GM21576 (cell line): Measurements from ENCODE around the gene C12orf57.

Experiments used
- ATAC-seq: cut with Tn5 transposase; IDR thresholded peaks from one replicate; pipeline ENCODE4 v1.9.1; 2021; ENCODE audit warnings: mild to moderate bottlenecking, moderate library complexity; ENCODE audit not compliant: unreplicated experiment

C12orf57 gene

DNA sequence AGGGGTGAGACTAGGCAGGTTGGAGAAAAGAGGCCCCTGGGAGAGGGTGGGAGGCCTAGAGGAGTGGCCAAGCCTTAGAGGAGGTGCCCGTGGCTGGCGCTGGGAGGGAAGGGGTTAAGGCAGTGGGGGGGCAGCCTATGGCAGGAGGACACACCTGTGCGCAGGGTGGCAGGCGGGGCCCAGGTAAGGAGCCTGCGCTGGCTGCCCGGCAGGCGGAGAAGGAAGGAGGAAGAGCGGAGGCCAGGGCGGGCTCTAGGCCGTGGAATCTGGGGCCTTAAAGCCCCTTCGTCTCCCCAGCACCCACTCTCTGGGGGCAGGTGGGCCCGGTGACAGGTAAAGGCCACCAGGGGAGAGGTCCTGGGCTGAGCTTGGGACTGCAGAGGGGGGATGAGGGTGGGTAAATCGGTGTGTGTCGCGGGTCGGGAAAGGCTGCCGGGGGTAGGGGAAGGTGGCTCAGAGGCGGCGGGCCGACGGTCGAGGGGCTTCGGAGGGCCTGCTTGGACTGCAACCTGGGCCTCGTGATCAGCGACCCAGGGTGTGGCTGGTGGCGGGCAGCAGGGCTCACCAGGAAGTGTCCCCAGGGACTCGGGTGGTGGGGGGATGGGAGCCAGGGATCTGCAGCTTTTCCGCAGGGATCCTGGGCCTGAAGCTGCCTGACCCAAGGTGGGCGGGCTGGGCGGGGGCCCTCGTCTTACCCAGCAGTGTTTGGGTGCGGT is 19.4 kb downstream of the C12orf57 start:
- ATAC-seq, result no peak

DNA sequence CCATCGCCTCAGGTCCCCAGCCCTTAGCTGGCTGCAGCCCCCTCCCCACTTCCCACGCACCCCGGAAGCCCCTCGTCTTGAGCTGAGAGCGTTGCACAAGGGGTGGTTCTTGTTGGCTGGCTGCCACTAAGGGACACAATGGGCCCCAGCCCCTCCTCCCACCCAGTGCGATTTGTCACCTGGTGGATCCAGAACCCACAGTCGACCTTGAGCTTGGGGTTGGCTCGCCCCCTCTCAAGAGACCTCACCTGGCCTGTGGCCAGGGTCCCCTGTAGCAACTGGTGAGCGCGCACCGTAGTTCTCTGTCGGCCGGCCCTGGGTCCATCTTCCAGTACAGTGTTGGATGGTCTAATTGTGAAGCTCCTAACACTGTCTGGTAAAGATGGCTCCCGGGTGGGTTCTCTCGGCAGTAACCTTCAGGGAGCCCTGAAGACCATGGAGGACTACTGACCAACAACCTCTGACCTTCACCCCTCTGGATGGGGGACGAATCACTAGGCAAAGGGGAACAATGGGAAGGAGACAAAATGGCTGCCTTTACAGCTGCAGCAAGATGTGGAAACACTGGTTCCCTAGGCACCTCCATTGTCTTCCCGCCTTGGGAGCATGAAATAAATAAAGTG is 20.1 kb downstream of the C12orf57 start:
- ATAC-seq, result no peak

DNA sequence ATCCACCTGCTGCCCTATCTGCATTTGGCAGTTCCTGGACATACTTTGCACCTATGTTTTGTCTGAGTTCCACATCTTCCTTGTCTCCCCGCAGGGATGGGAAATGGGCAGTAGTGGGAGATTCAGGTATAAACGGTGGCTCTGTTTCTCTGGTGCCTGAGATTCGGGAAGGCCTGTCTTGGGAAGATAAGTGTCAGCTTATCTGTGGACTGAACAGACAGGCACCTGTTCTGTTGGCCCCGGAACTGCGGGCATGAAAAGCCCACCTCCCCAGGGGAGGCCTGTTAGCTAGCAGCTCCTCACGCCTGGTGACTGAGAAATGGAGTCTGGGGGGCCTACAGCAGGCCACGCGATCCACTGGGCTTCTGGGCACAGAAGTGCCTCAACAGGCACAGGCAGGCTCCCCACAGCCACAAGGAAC is 20.8 kb downstream of the C12orf57 start:
- ATAC-seq, result no peak

DNA sequence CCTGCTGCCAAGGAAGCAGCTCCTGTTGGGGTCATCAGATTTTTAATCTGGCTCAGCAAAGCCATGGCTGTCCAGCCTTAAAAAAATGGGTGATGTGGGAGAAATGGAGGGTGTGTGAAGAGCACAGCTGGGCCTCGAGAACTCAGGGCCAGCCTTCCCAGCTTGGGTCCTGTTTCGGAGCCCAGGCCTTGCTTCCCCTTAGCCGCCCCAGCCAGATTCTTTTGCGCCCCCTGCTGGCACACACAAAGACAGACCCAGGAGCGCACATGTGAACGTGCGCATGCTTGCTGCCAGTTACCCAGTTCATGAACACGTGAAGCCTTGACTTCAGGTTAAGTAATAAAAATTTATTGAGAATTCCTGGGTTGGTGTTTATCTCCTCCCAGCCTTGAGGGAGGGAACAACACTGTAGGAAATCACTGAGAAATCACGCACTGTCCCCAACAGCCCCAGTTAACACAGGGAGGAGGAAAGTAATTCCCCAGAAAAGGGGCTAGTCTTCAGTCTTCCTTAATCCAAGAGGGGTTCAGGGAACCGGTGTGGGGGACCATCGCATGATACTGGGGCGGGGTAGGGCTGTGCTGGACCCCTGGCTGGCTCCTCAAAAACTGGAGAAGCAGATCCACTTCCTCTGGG is 21.3 kb downstream of the C12orf57 start:
- no peak for ATAC-seq

DNA sequence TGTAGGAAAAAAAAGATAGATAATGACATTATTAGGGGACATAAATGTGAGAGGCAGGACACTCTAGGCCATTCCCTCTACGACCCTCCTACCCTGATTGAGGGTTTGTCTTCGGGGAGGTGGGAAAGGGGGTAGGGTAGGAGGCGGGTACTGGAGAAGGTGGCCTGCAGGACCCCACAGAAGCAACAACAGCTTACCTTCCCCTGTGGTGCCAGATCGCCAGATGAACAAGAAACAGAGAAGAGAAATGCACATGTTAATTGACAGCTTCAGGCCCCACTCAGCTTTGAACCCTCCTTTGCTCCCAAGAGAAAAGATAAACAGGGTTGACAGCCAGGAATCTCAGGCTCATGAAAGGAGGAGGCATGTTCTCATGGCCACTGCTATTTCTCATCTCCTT is 21.9 kb downstream of the C12orf57 start:
- no peak for ATAC-seq

DNA sequence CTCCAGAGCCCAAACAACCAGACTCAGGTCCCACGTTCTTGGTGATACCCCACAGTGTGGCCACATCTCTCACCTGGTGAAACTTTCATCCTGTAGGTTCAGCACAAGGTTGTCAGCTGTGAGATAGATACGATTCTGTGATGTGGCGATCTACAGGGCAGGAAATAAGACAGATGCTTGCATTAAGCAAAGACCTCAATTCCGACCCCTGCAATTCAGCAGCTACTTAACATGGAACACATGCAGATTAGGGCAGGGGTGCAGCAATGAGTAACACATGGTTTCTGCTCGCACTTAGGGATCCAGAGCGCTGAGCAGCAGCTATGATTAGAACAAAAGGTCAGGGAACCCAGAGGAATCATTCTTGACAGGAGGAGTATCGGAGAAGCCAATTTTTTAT is 22.5 kb downstream of the C12orf57 start:
- no peak for ATAC-seq

DNA sequence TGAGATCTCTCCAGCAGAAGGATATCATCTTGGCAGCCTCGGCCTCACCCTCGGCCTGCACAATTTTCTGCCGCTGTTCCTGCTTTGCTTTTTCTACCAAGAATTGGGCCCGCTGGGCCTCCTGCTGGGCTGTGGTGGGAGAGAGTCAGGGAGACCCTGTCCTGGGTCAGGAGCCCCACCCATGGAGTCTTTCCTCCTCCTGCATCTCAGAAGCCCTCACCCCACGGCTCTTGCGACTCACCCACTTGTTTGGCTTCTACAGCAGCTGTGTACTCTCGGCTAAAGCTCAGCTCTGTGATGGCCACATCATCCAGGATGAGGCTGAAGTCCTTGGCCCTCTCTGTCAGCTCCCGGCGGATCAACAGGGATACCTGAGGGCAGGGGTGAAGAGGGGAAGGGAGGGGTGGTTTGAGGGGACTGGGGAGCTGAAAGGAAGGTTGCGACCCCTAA is 23.9 kb downstream of the C12orf57 start:
- no peak for ATAC-seq

DNA sequence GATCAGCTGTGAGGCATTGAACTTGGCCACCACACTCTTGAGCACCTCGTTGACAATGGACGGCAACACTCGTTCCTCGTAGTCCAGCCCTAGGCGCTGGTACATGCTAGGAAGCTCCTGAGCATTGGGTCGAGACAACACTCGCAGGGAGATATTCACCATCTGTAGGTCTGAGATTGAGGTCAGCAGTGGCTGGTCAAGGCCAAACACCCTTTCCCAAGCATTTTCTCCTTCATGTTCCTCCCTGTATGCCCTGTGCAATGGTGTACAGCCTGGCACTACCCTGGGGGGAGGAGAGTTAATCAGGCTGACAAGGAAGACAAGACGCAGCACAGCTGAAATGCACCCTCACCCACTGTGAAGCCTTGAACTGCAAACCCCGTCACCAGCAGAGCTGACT is 24.6 kb downstream of the C12orf57 start:
- no peak for ATAC-seq

DNA sequence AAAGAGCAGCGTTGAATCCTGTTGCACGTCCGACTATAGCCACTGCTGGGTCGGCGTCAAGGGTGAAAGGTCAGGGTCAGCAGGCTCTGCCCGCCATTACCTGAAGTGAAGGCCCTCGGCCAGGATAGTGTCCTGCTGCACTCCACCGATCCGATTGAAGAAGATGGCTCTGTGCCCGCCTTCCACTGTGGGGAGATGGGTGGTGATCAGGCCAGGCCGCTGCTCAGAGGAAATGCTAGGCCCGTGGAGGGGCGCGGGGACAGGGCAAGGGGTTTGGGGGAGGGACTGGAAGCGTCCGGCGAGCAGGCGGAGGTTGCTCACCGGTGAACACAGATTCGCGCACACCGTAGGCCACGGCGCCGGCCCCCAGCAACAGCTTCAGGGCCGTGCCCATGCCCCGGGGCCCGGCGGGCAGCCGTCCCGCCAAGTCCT is 26.3 kb downstream of the C12orf57 start:
- ATAC-seq, result no peak

DNA sequence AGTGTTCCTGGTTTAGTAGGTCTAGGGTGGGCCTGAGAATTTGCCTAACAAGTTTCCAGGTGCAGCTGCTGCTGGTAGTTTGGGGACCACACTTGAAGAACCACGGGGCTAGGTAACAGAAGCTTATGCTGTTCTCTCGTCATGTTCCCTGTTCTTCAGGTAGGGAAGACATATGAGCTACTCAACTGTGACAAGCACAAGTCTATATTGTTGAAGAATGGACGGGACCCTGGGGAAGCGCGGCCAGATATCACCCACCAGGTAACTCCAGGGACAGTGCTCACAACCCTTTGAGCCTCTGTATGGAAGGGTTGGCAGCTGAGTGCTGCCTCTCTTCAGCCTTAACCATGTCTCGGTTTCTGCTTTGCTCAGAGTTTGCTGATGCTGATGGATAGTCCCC is 30.4 kb downstream of the C12orf57 start:
- ATAC-seq, result no peak

DNA sequence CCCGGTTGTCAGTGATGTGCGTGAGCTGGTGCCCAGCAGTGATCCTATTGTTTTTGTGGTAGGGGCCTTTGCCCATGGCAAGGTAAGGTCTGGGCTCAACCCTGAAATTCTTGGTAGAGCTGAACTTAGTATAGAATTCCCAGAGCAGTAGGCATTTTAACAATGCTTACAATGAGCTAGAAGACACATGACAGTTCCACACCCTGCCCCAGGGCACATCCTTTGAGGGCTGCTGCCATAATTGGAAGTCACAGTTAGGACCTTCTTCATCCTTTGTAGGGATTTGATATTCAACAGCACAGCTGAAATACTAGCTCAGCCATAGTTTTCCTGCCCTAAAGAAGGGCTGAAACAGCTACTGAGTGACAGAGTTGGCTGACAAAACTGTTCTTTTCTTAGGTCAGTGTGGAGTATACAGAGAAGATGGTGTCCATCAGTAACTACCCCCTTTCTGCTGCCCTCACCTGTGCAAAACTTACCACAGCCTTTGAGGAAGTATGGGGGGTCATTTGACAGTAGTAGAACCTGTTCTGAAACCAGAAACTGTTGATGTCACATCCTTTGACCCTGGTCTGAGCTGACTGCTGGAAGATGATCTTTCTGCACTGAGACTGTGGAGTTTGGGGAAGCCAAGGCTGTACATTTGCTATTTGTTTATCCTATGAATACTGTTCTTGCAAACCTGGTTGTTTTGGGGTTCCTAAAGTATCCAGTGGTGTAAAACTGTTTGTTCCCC is 31.6 kb downstream of the C12orf57 start:
- no peak for ATAC-seq

DNA sequence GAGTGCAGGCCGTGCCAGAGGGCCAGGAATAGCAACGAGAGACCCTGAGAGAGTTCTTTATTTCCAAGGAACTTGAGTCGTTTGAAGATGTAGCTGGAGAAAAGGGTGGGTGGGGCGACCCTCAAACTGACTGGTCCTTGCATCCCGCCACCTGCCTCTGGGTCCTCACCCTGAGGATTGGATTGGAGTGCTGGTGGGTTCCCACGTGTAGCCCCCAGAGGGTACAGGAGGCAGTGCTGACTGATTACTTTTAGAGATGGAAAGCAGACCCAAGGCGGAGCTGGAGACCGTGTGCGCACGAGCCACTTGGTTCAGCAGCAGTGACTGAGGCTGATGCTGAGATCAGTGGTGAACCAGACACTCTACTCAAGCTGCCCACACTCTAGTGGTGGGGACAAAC is 33.8 kb downstream of the C12orf57 start:
- no peak for ATAC-seq

DNA sequence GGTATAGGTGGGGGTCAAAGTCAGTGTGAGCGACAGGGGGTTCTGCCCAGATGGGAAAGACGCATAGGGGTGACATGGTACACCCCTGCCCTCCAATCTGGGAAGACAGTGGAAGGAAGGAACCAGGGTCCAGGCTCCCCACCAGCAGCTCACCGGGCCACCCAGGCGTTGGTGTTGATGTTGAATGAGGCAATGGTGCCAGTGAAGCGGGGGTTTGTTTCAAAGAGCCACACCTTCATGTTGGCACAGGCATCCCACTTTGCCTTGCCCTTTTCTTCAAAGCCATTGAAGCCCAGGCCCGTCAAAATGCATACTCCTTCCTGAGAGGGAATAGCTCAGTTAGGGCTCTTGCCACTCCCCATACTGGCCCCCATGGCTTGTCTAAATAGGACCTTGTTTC is 34.4 kb downstream of the C12orf57 start:
- no peak for ATAC-seq

DNA sequence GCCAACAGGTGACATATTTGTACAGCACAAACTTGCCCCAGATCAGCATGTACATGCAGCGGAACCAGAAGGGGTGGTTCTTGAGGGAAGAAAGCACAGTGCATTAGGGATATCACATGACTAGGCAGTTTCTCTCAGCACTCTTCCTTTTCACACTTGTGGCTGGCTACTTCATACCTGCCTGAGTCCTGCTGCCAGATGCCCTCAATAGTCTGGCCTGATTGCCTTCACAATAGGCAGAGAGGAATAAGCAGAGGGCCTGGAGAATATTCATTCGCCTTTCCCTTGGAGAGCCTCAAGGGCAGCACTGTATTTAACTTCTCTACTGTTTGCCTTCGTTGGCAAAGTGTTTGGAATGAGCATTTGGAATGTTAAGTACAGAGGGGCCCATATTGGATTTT is 34.8 kb downstream of the C12orf57 start:
- no peak for ATAC-seq

DNA sequence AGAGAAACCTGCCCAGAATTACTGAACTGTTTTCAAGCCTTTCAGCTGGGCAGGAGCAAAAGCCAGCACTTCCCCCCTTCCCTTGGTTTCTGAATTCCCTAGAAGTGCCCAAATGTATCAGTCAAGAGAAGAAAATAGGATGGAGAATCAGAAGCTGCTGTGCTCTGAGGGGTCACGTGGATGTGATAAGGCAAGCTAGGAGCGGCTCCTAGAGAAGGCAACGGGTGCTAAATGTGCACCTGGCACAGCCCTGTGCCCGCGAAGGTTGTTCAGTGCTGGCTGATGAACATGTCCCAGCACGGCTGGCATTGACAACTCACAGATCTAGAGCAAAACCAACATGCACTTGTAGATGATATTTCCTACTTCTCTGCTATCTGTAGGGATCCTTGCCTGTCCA is 35.2 kb downstream of the C12orf57 start:
- ATAC-seq, result no peak

DNA sequence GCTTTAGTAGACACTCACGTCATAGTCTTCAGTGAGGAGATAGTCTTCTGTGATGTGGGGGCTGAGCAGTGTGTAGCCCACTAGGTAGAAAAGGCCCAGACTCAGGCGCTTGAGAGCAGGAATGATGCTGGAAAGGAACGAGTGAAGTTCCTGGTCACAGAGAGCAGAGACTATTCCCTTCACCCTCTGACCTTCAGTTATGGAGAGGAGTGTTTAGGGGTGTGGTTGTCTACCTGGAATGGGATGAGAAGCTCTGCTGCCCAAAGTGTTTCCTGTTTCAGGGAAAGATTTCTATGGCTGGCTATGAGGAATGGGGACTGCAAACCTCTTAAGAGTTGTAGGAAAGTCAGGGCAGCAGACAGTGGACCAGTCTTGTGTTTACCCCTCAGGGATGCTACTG is 35.6 kb downstream of the C12orf57 start:
- no peak for ATAC-seq

DNA sequence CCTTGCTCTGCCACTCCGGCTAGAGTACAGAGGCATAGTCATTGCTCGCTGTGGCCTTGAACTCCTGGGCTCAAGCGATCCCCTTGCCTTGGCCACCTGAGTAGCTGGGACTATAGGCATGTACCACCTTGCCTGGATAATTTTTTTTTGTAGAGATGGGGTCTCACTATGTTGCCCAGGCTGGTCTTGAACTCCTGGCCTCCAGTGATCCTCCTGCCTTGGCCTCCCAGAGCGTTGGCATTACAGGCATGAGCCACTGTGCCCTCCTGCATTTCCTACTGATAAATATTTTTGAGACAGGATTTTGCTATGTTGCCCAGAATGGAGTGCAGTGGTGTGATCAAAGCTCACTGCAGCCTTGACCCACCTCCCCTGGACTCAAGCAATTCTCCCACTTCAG is 36.3 kb downstream of the C12orf57 start:
- ATAC-seq, result no peak

DNA sequence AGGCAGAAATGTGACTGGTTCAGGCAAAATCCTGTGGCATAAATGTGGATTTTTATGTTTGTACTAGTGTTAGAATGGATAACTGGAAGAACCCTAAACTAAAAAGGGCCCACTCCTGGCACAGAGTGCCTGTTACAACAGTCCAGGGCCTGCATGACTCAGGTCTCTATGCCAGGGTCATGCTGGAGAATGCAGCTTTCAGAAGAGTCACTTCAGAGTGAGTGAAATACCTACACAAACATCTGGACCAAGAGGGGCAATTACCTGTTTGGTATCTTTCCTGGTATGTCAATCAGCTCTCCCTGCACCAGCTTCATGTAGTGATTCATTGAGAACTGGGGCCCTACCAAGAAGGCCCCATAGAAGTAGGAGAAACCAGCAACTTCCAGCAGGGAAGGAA is 36.9 kb downstream of the C12orf57 start:
- ATAC-seq, result no peak

DNA sequence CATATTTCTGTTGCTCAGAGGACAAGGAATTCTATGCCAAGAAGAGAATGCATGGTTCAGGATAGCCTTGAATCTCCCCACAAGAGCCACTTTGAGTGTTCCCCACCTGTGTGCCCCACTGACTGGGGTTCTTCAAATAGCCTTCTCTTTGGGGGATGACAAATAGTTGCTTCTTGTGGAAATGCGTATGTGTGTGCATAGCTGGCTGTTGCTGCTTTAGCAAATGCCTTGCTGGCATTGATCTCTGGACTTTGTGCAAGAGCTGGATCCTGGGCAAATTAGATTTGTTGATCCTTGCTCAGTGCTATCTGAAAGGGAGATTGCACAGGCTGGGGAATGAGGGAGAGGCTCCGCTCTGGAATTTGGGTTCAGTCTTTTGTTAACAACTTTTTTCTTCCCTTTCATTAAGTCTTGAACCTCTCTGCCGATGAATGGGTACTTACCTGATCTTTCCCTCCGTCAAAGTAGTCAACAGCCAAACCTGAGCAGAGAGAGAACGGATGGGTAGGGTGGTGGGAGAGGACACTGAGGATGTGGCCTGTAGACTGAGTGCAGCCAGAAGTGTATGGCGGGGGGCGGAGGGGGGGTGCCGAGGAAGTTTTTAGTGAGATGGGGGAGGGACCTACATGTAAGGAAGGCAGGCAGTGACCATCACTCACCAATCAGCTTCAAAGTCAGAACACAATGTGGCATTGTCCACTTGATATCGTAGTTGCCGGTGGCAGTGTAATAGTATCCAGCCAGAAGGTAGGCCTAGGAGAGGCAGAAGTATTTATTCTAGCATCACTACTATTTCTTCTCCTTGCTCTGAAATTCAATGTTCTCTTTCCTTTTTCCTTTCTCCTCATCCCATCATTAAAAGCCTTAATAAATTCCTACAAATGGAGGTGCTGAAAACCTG is 37.6 kb downstream of the C12orf57 start:
- ATAC-seq, result no peak

DNA sequence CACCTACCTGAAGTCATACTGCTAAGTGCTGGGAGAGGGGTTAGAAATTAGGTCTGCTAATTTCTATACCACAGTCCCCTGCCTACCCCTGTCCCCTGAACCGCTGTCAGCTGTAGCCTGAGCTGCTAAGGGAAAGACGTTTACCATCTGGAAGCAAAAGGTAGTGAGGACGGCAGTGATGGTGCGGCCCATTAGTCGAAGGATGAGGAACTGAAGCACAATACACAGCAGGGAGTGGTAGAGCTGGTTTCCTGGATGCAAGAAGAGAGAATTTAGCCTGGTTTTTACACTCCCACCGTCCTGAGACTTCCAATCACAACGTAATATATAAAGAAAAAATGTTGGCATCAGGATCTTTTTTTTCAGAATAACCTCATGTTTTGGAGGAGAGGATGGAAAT is 38.7 kb downstream of the C12orf57 start:
- no peak for ATAC-seq
